Activated CD8-positive, alpha-beta memory T cell treated with anti-CD3 and anti-CD28 coated beads, Interleukin-2, amount 50 U/mL, for 24 hours (primary cell): ENCODE measurements around the gene KRT25.
"Not testable (repeated sequence)": the region's sequence is repeated elsewhere in the genome, so short reads cannot be mapped to it uniquely, and the experiment has no call there.

Source experiments
- DNase-seq: peaks from one replicate; pipeline ENCODE4 v3.0.0-alpha.2; 2020; ENCODE audit errors: extremely low read depth

The KRT25 gene

DNA sequence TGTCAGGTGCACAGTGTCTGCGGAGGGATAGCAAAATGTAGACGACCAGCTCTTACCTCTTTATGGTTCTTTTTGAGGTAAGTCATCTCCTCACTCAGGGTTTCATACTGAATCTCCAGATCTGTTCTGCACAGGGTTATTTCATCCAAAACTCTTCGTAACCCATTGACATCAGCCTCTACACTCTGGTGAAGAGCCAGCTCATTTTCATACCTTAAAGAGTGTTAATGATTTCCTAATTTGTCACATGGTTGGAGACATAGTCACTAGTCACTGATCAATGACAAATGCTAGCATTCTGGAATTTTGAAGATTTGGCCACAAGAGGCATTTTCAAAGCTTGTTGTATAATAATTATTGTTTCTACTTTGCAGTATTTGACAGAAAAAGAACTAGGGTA, 1.3 kb downstream of the KRT25 start:
- no peak for DNase-seq

DNA sequence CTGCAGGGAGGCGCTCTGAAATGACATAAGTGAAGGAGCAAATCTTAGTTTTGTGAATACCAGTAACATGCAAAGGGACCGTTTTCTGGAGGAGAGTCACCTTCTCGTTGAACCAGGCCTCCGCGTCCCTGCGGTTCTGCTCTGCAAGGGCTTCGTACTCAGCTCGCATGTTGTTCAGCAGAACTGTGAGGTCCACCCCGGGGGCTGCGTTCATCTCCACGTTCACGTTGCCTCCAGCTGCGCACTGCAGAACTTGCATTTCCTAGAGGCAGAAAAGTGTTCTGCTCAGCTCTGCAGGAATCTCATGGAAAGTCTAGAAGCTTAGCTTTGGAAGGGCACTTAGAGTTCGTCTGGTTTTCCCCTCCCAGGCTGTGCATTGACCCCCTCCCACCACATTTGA, 4.1 kb downstream of the KRT25 start:
- no peak for DNase-seq

DNA sequence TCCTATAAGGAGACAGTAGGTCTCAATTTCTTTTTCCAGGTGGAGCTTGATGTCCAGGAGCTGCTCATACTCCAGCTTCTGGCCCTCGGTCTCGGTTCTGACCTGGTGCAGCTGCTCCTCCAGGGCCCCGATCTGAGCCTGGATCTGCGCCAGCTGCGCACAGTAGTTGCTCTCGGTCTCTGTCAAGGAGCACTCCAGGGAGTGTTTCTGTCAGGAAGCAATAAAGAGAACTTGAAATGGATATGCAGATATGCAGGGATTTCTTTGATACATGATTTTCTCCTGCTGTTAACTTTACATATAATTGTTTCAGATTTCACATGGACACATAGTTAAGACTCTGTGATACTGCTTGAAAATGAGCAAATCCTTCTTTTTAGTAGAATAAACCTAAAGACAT, 4.7 kb downstream of the KRT25 start:
- no peak for DNase-seq

DNA sequence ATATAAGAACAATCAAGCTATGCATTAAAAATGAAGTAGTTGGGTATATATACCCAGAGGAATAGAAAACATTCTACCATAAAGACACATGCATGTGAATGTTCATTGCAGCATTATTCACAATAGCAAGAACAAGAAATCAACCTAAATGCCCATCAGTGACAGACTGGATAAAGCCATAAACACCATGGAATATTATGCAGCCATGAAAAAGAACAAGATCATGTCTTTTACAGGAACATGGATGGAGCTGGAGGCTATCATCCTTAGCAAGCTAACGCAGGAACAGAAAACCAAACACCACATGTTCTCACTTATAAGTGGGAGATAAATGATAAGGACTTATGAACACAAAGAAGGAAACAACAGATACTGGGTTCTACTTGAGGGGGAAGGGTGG, 6.5 kb downstream of the KRT25 start:
- DNase-seq, result not testable (repeated sequence)

DNA sequence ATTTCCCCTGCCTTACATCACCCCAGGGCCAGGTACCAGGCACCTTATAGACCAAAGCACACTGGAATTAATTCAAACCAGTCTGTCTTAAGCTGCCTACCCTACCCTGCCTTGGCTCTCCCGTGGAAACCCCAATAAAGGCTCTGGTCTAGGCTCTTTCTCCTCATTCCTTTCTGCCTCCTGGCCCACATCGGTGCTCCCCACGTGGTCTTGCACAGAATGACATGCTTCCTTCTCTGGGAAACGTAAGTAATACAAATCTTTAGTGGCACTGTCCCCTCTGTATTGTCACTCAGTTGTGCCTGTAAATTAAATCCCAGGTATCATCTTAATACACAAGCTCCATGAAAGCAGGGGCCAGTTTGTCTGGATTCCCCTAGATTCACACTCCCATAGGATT, 16.6 kb downstream of the KRT25 start:
- DNase-seq, result no peak

DNA sequence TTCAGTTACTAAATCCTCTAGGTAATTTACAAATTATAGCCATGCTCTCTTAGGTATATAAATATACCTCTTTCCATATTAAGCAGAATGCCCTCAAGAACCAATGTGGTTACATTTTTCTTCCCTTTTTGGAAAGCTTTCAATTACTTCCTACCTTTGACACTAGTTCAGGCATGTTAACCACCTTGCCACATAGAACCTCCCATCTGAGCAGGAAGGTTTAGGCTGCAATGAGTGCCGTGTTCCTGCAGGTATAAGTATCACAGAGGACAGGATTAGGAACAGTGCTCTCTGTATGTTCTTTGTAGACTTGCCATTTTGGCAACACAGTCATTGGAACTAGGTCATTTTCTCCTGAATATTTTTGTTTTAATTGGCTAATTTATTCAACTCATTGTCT, 20.1 kb downstream of the KRT25 start:
- no peak for DNase-seq

DNA sequence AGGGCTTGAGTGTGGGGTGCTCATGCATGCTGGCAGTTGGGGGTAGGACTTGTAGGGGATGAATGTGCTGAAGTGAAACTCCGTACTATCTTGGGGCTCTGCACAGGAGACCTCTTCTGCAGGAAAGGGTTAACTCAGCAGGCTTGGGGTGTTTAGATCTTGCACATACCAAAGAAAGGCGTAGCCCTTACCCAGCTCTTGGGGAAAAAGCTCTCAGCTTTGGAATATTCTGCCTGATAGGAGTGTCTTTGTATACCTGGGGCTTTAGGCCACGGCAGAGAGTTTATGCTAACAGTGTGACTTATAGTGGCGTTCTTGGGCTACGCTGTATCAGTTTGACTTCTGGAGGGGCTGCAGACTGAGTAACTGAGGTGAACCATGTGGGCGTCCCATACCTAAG, 21.1 kb downstream of the KRT25 start:
- DNase-seq, result no peak

DNA sequence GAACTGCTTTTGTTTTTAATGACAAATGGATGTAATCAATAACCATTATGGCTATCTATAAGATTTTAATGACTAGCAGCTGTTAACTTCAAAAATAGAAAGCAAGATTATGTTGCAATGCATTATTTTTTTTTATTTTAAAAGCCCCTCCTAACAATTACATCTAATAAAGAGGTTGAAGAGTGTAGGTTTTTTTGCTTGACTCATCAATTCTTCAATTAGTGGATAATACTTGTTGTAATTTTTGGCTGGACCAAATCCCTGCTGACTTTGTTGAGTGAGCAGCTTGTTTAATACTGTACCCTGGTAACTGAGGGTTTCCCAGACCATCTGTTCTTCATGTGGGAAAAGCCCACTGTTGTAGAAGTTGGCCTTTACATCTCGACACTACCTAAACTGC, 24.2 kb downstream of the KRT25 start:
- DNase-seq, result no peak

DNA sequence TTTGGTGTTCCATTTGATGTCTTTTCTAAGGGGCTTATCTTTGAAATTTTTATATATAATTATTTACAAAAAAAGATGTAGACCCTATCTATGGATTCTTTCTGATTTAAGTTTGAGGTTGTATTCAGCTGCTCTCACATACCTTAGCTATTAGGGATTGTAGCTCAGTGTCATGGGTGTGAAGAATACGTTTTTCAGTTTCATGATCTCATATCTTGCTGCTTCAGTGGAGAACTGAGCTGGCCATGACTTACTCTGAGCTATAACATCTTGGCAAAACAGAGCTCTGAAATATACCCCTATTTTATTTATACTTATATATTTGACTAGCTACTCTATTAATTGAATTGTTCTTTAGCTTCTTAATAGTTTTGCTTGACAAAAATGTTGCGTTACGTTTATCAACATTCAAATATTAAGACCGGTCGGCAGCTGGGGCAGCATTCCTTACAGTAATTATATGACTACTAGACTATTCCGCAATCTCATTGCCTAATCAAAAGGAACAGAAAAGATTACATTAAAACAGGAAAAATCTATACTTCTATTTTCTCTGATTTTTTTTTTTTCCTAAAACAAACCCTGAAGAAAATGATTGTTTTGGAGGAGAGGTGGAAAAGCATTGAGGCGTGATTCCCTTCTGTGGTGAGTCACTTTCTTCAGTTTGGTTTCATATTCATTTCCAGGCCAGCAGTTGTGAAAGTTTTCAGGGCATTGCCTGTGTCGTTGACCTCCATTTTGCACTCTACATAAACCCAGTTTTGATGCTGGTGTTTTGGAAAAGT, 27.5 kb downstream of the KRT25 start:
- no peak for DNase-seq

DNA sequence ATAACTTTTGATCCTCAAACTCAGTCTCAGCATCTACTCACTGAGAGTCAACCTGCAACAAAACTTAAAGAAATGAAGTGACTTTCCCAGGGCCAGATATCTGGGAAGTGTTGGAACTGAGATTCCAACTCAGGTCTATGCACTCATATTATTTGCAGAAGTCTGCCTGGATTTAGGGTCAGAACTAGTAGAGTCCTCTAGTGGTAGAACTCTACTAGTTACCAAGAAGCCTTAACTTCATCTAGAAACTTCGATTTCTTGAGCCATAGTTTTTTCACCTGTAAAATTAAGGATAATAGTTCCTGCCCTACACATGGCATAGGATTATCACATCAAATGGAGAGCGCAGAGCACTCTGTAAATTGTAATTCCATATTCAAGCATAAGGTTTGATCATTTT, 28.2 kb downstream of the KRT25 start:
- DNase-seq, result no peak

DNA sequence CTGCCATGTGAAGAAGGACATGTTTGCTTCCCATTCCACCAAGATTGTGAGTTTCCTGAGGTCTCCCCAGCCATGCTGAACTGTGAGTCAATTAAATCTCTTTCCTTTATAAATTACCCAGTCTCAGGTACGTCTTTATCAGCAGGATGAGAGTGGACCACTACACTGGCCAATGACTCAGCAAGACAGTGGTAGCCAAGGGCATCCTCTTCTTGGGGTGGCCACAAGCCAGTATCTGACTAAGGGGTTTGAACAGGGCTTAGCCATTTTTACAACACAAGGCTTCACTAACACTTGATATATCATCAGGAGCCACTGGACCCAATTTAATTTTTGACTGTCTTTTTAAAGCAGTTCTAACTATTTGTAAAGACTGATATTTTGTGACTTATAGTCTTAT, 30.5 kb downstream of the KRT25 start:
- no peak for DNase-seq

DNA sequence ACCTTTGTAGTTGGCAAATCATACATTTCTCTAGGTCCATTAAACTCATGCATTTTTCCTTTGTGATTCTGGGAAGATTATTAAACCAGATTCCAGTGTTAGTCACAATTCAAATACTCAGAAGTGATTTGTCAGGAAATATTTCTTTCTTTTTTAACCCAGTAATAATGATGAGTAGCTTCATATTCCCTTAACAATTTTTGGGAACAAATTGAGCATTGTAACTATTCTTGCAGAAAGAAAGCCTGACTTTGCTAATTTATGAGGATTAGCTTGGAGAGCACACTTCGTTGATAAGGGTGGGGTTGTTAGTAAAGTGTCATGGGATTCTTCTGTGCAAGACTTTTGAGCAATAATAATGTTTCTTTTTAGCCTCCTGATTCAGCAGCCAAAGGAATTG, 32.9 kb downstream of the KRT25 start:
- DNase-seq, result no peak

DNA sequence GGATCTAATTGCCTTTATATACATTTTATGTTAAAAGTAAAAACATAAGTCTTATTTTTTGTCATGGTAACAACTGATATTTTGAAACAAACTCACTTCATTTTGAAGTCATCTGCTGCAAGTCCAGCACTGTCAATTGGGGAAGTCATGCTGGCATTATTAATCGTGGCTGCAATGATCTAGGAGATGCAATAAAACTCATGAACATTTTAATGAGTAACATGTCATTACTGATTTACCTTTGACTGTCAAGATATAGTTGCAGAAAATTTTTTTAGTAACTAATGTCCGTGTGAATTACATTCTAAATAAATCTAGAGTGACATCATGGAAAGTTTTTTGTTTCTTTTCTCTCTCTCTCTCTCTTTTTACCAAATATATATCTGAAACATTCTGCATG, 34.2 kb downstream of the KRT25 start:
- no peak for DNase-seq

DNA sequence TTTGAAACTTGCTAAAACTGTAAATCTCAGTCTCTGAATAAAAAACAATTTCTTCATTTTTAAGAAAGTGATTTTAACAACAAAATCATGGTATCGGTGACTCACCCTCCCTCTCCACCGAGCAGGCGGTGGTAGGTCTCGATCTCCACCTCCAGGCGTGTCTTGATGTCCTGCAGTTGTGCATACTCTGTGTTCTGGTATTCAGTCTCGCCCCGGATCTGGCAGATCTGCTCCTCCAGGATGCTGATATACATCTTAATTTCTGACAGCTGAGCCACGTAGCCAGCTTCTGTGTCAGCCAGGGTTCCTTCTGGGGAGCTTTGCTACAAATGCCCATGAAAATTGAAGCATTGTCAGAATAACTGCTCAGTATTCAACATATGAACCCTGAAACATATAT, 36.2 kb downstream of the KRT25 start:
- DNase-seq, result no peak

DNA sequence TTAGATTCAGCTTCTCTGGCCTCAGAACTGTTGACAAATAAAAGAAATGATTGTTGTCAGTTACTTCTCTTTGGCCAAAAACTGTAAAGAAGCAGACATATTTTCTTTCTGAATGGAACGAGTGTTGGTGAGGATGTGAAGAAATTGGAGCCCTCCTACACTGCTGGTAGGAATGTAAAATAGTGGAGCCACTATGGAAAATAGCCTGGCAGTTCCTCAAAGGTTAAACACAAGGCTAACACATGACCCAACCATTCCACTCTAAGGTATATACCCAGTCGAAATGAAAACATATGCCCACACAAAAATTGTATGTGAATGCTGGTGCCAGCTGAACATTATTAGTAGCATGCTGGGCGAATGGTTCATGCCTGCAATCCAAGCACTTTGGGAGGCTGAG, 37.4 kb downstream of the KRT25 start:
- DNase-seq, result no peak

DNA sequence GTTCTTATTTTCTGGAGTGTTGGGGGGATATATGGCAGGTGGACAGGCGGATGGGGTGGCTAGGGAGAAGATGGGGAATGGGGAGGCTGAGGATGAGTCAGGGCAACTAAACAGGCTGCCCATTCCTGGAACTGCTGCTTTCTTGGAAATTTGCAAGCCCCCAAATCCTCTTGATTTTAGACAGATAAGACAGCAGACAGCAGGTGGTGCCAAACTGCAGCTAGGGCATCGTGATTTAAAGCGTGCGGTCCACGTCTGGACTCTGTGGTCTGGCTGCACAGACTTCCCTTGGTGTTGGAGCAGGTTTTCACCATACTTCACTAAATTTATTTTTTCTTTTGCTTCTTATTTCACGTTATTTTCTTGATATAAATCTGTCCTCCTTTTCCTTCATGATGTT, 40.7 kb downstream of the KRT25 start:
- DNase-seq, result no peak

DNA sequence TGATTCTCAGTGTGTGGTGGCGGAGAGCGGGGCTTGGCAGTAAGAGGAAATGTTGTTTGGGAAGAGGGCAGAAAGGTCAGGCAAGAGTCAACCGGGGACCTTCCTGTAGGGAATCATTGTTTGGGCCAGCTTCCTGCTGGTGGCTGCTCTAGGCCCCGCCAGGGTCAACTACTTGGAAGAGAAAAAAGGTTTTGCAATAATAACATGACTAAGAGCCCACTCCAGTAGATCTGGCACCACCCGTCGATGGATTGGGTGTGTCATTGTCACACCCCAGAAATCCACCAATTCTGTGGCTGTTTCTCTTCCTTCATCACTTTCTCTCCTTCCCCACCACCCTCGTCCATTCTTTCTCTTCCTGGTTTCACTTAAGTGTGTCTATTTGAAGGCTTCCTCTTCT, 47.4 kb downstream of the KRT25 start:
- no peak for DNase-seq

DNA sequence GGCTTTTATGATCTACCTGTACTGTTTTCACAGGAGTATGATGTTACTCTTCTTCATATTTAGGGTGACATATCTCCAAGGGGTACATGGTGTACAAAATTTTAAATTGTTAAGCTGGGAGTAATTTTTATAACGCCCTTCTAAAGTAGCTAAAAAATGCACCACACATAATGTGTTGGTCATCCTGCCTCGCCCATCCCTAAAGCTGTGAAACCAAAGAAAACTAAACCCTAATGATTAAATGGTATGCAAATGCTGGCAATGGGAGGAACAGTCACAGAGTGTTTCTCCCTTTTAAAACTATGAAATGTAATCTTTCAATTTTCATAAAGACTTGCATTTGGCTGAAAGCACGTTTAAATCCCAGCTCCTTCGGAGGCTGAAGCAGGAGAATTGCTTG, 49.5 kb downstream of the KRT25 start:
- no peak for DNase-seq

DNA sequence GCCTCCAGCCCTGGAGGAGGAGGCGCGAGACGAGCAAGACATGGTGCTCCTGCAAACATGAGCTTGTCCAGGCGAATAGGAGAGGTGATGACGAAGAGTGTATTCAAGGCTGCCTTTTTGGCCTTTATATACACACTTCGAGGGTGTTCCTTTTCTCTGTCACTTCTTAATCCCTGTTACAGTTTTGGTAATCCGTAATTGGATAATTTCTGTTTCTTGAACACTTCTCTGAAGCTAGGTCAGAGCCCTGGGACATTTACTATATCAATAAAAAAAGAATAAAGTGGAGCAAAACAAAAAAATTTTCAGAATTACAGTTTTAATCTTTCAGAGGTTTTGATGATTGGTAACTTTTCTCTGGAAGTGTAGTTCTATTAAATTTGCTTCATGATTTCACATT, 51.5 kb downstream of the KRT25 start, which contains the start of gene KRT24:
KRT24 (minus strand) TSS at position 101 of the 400 bp plus-strand sequence; CDS start at position 42, 59 bp downstream.
- DNase-seq, result no peak

DNA sequence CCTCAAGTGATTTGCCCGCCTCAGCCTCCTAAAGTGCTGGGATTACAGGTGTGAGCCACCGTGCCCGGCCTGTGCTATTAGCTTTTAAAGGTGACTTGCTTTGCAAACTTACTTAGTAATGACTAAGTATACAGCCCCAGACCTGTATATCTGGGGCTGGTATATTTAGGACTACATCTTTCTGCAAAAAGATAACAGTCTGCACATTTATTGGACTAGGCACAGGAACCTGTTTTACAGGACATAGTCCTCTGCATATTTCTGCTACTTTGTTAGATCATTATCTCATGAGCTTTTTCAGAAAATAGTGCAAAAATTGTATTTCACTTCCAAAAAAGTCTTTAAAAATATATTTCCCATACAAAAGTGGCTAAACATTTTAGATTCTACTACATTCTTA, 52.9 kb downstream of the KRT25 start:
- no peak for DNase-seq

DNA sequence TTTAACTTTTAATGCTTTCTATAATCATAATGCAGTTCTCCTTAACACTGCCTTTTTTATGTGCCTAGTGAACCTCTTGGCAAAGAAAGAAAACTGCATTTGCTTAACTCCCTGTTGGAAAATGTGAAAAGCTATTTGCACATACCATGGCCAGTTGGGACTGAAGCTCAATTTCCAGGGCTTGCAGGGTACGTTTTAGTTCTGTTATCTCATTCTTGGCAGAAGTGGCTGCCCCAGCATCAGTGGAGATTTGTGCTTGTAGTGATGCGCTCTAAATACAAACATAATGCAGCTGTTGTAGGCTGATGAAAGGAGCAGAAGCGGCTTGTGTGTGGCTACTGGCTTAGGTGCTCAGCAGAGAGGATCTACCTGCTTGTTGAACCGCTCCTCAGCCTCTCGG, 55.3 kb downstream of the KRT25 start:
- no peak for DNase-seq

DNA sequence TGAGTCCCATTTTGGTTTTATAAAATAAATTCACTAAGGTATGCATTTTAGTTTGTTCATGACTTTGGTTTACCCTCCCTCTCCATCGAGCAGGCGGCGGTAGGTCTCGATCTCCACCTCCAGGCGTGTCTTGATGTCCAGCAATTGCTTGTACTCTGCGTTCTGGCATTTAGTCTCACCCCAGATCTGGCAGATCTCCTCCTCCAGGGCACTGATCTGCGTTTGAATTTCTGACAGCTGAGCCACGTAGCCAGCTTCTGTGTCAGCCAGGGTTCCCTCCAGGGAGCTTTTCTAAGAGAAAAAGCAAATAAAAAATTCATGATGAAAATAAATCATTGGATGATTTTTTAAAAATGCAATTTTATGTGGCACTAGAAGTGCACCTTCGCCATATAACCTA, 55.8 kb downstream of the KRT25 start:
- DNase-seq, result no peak
